HG03196 (cell line): ENCODE results near the gene QRICH1.
A peak's percentile ranks its signal among the peaks of the same experiment; 100 is the strongest.

ENCODE experiments used
- ATAC-seq: cut with Tn5 transposase; IDR thresholded peaks from one replicate; pipeline ENCODE4 v1.9.1; 2021; ENCODE audit not compliant: unreplicated experiment

Gene QRICH1

GRCh38 chr3:49119439-49119838 is 25.6 kb upstream of the QRICH1 start:
- no peak for ATAC-seq

DNA sequence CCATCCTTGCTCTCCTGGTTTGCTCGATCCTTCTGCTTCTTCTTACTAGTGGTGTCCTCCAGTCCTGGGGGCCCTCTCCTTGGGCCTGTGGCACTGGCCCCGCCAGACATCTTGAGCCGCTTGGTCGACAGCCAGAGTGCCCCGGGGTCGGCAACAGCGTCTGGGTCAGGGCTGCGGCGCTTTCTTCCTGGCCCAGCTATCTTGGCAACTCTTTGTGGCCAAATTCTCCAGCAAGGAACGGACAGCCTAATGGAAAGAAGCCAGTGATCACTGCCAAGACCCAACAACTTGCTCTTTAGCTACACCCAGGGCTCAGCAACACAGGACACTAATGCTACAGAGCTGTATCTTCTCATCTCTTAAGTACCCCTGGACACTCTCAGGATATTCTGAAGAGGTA is 25.2 kb upstream of the QRICH1 start:
- ATAC-seq: no peak

GRCh38 chr3:49112262-49112661 is 18.4 kb upstream of the QRICH1 start:
- ATAC-seq: no peak

- no peak for ATAC-seq
Observed at GRCh38 chr3:49111347-49111746, 17.5 kb upstream of the QRICH1 start.

DNA sequence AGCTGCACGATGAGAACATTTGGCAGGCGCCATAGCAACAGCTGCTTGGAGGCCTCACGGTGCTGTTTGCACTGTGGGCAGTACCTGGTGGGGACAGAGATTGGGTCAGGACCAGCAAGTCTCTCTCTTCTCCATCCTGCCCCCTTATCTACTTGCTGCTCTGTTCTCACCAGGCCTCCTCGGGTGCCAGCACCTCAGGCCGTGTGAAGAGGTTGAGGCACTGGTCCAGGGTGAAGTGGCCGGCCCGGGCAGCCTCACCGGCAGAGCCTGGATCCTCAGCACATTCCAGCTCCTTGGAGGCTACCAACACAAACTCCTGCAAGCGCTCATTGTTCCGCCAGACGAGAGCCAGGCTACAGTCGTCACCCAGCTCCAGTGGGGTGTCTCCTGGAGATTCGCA is 16.9 kb upstream of the QRICH1 start:
- no peak for ATAC-seq

GRCh38 chr3:49108346-49108745 is 14.5 kb upstream of the QRICH1 start:
- no peak for ATAC-seq

- ATAC-seq: peak; percentile 78
Observed at GRCh38 chr3:49104427-49105291, 10.8 kb upstream of the QRICH1 start, which contains the start of gene QARS1. QARS1 (minus strand) TSS chr3:49104757; CDS start chr3:49104733, 24 bp downstream.

DNA sequence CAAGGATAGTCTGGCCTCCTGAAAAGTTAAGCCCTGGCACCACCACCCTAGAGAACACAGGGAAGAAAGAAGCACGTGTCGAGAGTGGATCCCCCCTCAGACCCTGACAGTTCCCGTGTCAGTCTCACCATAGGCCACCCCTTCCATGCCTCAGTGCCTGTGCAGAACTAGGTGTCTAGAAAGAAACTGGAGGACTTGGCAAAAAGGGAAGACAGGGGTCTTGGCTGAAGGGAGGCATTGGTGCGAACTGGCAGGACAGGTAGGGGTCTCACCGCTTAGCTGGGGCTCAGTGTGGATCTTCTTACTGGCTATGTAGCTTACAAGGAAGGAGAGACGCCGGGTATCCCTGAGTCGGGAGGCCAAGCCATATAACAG is 10.2 kb upstream of the QRICH1 start:
- no peak for ATAC-seq

- no peak for ATAC-seq
Observed at GRCh38 chr3:49100046-49100615, 6.3 kb upstream of the QRICH1 start.

DNA sequence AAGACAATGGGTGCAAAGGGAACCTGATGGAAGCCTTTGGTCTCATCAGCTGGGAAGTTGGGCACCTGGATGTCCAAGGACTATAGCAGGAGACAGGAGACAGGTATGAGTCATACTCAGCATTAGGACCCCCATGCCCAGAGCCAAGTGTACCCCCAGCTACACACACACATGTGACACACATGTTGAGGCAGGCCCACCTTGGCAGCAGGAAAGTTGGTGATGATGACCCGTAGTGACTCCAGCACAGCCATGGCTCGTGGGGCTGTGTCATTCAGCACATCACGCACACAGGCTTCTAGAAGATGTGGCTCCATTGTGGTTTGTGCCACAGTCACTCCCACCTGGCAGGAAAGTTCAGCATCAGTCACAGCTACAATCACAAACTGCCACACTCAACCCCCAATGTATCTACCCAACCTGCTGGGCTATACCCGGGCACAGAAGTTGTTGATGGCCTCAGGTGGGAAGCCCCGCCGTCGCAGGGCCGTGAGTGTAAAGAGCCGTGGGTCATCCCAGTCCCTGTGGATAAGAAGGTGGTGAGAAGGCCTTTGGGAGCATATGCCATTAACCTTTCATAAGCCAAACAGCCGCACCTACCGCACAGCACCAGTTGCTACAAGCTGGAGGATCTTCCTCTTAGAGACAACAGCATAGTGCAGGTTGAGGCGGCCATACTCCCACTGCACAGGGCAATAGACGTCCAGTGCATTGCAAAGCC is 5.2 kb upstream of the QRICH1 start:
- no peak for ATAC-seq

DNA sequence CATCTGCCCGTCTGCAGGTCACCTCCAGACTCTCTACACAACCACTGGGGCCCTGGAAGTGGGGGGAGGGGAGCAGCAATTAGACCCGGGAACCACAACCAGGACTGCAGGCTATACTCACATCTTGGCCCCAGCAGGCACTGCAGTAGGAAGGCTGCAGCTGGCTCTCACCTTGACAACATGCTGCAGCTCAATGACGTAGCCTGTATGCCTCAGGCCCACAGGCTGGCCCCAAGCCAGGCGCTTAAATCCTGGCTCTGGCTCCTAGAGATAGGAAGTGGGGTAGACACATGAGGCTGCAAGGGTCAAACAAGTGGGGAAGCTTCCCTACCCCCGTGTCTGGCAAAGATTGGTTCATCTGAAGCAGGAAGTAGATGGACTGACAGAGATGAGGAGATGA is 4.6 kb upstream of the QRICH1 start:
- ATAC-seq: no peak

GRCh38 chr3:49092938-49093852 is 676 bp downstream of the QRICH1 start:
- peak; percentile 41 for ATAC-seq

- ATAC-seq: no peak
Observed at GRCh38 chr3:49081429-49081828, 12.4 kb downstream of the QRICH1 start.

GRCh38 chr3:49079270-49079669 is 14.6 kb downstream of the QRICH1 start:
- no peak for ATAC-seq

- ATAC-seq: no peak
Observed at GRCh38 chr3:49076646-49077045, 17.2 kb downstream of the QRICH1 start.

- ATAC-seq: no peak
Observed at GRCh38 chr3:49076116-49076515, 17.8 kb downstream of the QRICH1 start.

- no peak for ATAC-seq
Observed at GRCh38 chr3:49058011-49058410, 35.9 kb downstream of the QRICH1 start.

- ATAC-seq: no peak
Observed at GRCh38 chr3:49057268-49057667, 36.6 kb downstream of the QRICH1 start.

- no peak for ATAC-seq
Observed at GRCh38 chr3:49054344-49054862, 39.5 kb downstream of the QRICH1 start.

DNA sequence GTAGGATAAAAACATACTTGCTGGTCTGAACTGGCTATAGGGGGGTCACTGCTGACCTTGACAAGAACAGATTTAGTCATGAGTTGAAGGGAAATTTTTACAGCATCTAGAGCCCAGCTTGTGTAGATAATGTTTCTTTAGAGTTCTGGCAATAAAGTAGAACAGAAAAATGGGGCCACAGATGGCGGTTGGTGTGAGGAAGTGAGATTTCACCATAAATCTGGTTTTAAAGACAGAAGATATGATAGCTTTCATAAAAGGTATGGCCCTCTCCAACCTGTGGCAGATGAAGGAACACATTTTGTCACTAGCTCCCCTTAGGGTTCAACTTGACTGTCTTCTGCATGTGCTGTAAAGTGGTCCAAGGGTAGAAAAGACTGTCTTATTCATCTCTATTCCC is 40.3 kb downstream of the QRICH1 start:
- no peak for ATAC-seq

DNA sequence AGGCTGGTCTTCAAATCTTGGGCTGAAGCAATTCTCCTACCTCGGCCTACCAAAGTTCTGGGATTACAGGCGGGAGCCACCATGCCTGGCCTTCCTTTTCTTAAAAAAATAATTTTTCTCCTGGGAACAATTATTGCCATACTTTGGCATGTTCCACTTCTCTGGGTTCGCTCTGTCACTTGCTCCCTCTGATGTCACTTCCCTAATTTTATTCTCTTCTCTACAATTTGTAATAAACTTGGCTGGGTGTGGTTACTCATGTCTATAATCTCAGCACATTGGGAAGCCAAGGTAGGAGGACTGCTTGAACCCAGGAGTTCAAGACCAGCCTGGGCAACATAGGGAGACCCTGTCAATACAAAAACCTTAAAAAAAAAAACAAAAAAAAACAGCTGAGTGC is 58.6 kb downstream of the QRICH1 start:
- ATAC-seq: no peak
